ENCODE data around the gene KLRF1. TPM values are rescaled to one million over a fixed set of nuclear protein-coding genes. Genes with fewer than 3 reads are reported as not detected.

Gene KLRF1
- total RNA-seq, 1 experiment from 2014 or later = not detected

GRCh38 chr12:9808504-9808903 is 18.8 kb upstream of the KLRF1 start:
- POLR2A ChIA-PET = no interaction called here
- no peak overlapping the region for H3K27ac ChIP-seq (ENCODE audit: low read depth, low read length)
- no peak overlapping the region for H3K9ac ChIP-seq (ENCODE audit: low read length)
- H3K4me1 ChIP-seq (ENCODE audit: control insufficient read depth in 1 of 2, insufficient read depth in 2 of 2, low read length in 2 of 2) = no peaks in the 10 kb centered on the region
- no peaks in the 10 kb centered on the region for H4K20me1 ChIP-seq (ENCODE audit: insufficient read depth)
- no peak for ATAC-seq
- intact Hi-C loops (cut with micrococcal nuclease) = no loop called here
- no peak overlapping the region for H3K4me3 ChIP-seq (replicated peaks in 1 of 2; ENCODE audit: low read depth in 1 of 2, low read length in 2 of 2)
- H3K9me3 ChIP-seq (ENCODE audit: control insufficient read depth in 1 of 2, insufficient read depth in 1 of 2, low read depth in 1 of 2, low read length in 2 of 2) = no peaks in the 10 kb centered on the region
- TF ChIP-seq RAD21 (IDR thresholded peaks at IDR 0.05; ENCODE audit: low read depth) (no peak), SRF (IDR thresholded peaks at IDR 0.05; ENCODE audit: low read depth) (no peak), POLR2A (IDR thresholded peaks at IDR 0.05; ENCODE audit: borderline replicate concordance, extremely low read depth, insufficient read depth, insufficient read length) (no peak), EGR1 (IDR thresholded peaks at IDR 0.05; ENCODE audit: low read depth) (no peak), ZNF274 (IDR thresholded peaks at IDR 0.05; ENCODE audit: low read depth, low read length) (no peak), POLR2AphosphoS5 (IDR thresholded peaks at IDR 0.05; ENCODE audit: low read depth, low read length) (no peak), JUND (IDR thresholded peaks at IDR 0.05) (no peak)
- CTCF ChIA-PET = interaction anchor here (0.6 to 1.9 kb wide), 2 partner anchors 58 to 394 kb away, joined by 3 to 7 read pairs; no protein-coding TSS in a partner anchor
- no peak overlapping the region for H3K4me2 ChIP-seq (ENCODE audit: low read length)
- BruUV-seq (replicated peaks) = no TSS peak
- H3K36me3 ChIP-seq (ENCODE audit: control insufficient read depth in 1 of 2, insufficient read depth in 2 of 2, low read length in 2 of 2) = no peaks in the 10 kb centered on the region
- H3K27me3 ChIP-seq (ENCODE audit: insufficient read depth, low read length) = peaks cover 74% of the 10 kb centered on the region
- no peak for DNase-seq (ENCODE audit: low read depth, low spot score)
- no peak overlapping the region for H2AFZ ChIP-seq (ENCODE audit: low read depth, low read length, poor library complexity, severe bottlenecking)
- H3K9me2 ChIP-seq (ENCODE audit: insufficient read depth) = no peaks in the 10 kb centered on the region
- RAD21 ChIA-PET (ENCODE audit: low non-redundant PET in 1 of 2, low total read pairs in 2 of 2, uncharacterized antibody in 2 of 2, unreplicated experiment in 2 of 2) = no interaction called here
- no peaks in the 10 kb centered on the region for H3K79me2 ChIP-seq (ENCODE audit: insufficient read depth, low read length)

- ChIA-PET CTCF (no interaction called here), RAD21 (ENCODE audit: low non-redundant PET in 1 of 2, low total read pairs in 2 of 2, uncharacterized antibody in 2 of 2, unreplicated experiment in 2 of 2) (no interaction called here), POLR2A (no interaction called here)
- Histone ChIP-seq H4K20me1 (ENCODE audit: insufficient read depth) (no peaks in the 10 kb centered on the region), H3K79me2 (ENCODE audit: insufficient read depth, low read length) (no peaks in the 10 kb centered on the region), H3K9me3 (ENCODE audit: control insufficient read depth in 1 of 2, insufficient read depth in 1 of 2, low read depth in 1 of 2, low read length in 2 of 2) (no peaks in the 10 kb centered on the region), H3K4me2 (ENCODE audit: low read length) (no peak overlapping the region), H3K9me2 (ENCODE audit: insufficient read depth) (no peaks in the 10 kb centered on the region), H3K27me3 (ENCODE audit: insufficient read depth, low read length) (peaks cover 70% of the 10 kb centered on the region), H3K27ac (ENCODE audit: low read depth, low read length) (no peak overlapping the region), H3K4me1 (ENCODE audit: control insufficient read depth in 1 of 2, insufficient read depth in 2 of 2, low read length in 2 of 2) (no peaks in the 10 kb centered on the region), H2AFZ (ENCODE audit: low read depth, low read length, poor library complexity, severe bottlenecking) (no peak overlapping the region), H3K4me3 (replicated peaks in 1 of 2; ENCODE audit: low read depth in 1 of 2, low read length in 2 of 2) (no peak overlapping the region), H3K9ac (ENCODE audit: low read length) (no peak overlapping the region), H3K36me3 (ENCODE audit: control insufficient read depth in 1 of 2, insufficient read depth in 2 of 2, low read length in 2 of 2) (no peaks in the 10 kb centered on the region)
- BruUV-seq (replicated peaks) = no TSS peak
- DNase-seq (ENCODE audit: low read depth, low spot score) (no peak), ATAC-seq (no peak)
- no peak for TF ChIP-seq CTCF (IDR thresholded peaks at IDR 0.05 in 2 of 3, conservative IDR thresholded peaks at IDR 0.05 in 1 of 3; ENCODE audit: borderline replicate concordance in 1 of 3, insufficient read depth in 1 of 3, low read depth in 2 of 3, low read length in 2 of 3)
- TF ChIP-seq EGR1 (IDR thresholded peaks at IDR 0.05; ENCODE audit: low read depth) = no peak
- intact Hi-C loops (cut with micrococcal nuclease) = no loop called here
Observed at GRCh38 chr12:9809338-9809737, 17.9 kb upstream of the KLRF1 start.
